Measurements from ENCODE around the gene ERGIC1.

Gene ERGIC1

DNA sequence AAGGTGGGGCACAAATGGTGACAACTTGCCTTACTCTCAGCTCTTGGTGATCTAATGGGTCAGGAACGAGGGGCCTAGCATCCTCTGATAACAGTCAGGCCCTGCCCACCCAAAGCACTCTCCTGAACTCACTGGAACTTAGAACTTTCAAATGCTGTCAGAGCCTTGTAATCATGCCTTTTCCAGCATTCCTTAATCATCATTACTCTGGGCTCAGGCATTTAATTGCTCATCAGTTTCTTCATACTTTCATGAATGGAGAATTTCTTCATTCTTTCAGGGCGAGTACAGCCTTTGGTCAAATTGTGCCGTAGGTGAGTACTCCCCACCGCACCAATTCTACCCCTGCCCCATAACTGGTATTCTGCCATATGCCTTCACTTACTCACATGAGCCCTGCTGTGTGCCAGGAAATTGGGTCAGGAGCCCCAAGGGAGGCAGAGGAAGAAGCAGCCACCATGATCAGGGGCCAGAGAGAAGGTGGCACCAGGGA is 32.8 kb upstream of the ERGIC1 start:
- DNase-seq (ENCODE audit: extremely low read depth, low read depth), result no peak
- TF ChIP-seq, protein P1, sequence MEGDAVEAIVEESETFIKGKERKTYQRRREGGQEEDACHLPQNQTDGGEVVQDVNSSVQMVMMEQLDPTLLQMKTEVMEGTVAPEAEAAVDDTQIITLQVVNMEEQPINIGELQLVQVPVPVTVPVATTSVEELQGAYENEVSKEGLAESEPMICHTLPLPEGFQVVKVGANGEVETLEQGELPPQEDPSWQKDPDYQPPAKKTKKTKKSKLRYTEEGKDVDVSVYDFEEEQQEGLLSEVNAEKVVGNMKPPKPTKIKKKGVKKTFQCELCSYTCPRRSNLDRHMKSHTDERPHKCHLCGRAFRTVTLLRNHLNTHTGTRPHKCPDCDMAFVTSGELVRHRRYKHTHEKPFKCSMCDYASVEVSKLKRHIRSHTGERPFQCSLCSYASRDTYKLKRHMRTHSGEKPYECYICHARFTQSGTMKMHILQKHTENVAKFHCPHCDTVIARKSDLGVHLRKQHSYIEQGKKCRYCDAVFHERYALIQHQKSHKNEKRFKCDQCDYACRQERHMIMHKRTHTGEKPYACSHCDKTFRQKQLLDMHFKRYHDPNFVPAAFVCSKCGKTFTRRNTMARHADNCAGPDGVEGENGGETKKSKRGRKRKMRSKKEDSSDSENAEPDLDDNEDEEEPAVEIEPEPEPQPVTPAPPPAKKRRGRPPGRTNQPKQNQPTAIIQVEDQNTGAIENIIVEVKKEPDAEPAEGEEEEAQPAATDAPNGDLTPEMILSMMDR (IDR thresholded peaks at IDR 0.05; ENCODE audit: low read depth, low read length, missing control alignments), result no peak
- H3K4me3 ChIP-seq (replicated peaks; ENCODE audit: low read depth, low read length), result no peak overlapping the region

DNA sequence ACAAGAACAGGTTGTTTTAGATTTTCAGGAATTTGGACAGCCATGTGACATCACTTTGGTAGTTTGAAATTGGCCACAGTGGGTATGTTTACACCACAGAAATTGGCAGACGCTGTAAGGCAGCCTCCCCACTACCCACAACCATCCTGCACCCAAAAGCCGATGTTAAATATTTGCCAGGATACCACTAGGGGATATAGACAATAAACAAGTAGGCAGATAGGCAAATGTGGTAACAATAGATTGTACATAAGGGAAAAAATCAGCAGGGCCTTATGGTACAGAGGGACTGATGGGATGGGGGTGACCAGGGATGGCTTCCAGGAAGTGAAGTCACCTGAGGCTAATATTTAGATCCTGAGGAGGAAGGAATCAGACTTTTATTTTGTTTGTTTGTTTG is 31.9 kb upstream of the ERGIC1 start:
- TF ChIP-seq, protein P1 (IDR thresholded peaks at IDR 0.05; ENCODE audit: low read depth, low read length, missing control alignments), result no peak
- no peak for DNase-seq (ENCODE audit: extremely low read depth, low read depth)
- H3K4me3 ChIP-seq (replicated peaks; ENCODE audit: low read depth, low read length), result no peak overlapping the region

DNA sequence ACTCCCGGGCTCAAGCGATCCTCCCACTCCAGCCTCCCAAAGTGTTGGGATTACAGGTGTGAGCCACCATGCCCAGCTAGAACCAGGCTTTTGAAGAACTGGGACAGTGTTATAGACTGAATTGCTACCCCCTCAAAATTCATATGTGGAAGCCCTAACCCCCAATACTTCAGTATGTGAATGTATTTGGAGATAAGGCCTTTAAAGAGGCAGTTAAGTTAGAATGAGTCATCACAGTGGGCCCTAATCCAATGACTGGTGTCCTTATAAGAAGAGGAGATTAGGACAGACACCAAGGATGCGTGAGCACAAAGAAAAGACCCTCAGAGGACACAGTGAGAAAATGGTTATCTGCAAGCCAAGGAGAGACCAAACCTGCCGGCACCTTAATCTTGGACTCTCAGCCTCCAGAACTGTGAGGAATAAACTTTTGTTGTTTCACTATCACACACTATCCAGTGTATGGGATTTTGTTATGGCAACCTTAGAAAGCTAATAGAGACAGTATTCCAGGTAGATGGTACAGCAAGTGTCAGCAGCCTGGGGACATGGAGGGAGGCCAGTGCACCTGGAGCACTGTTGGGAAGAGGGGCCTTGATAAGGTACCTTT is 31.4 kb upstream of the ERGIC1 start:
- TF ChIP-seq, protein P1 (IDR thresholded peaks at IDR 0.05; ENCODE audit: low read depth, low read length, missing control alignments), result no peak
- no peak for DNase-seq (ENCODE audit: extremely low read depth, low read depth)
- H3K4me3 ChIP-seq (replicated peaks; ENCODE audit: low read depth, low read length), result no peak overlapping the region

DNA sequence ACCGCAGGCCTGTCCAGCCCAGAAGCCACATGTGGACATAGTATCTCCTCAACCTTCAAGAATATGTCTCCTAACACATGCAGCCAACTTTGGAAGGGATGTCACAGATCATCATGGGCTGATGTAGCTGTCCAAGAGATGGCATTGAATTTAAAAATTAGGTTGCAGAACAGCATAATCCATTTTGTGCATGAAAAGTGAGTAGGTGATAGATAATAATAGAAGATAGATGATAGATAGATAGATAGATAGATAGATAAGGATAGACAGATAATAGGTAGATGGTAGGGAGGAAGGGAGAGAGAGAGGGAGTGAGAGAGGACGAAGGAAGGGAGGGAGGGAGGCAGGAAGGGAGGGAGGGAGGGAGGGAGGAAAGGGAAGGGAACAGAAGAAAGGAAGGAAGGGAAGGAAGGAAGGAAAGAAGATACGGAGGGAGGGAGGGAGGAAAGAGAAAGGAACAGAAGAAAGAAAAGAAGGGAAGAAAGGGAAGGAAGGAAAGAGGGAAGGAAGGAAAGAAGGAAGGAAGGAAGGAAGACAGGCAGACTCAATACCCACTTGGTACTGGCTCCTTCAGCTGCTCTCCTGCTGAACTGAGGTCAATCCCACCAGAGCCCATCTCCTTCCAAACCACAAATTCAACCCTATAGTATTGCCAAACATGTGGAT is 28.9 kb upstream of the ERGIC1 start:
- TF ChIP-seq, protein P1 (IDR thresholded peaks at IDR 0.05; ENCODE audit: low read depth, low read length, missing control alignments), result no peak
- no peak for DNase-seq (ENCODE audit: extremely low read depth, low read depth)
- H3K4me3 ChIP-seq (replicated peaks; ENCODE audit: low read depth, low read length), result no peak overlapping the region

DNA sequence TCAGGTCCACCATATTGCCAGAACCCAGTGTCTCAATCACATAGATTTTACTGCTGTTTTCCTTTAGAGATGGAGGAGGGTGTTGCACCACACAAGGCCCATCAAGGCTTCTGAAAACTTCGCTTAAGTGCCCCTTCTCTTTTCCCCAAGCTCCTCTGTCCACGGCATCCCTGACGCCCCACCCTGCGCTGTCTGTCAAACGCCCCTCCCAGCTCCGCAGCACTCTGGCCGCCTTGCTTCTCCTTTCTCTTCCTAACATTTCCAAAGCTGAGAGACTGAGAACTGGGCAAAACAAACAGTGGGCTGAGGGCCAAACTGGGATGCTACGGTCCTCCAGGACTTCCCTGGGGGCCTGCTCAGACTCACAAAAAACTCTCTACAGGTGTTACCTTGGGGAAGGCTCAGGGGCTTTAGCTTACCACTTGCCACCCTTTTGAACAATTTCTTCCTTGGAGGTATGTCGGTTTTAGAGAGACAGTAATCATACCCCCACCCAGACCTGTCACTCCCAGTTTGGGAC is 28.3 kb upstream of the ERGIC1 start:
- DNase-seq (ENCODE audit: extremely low read depth, low read depth), result no peak
- TF ChIP-seq, protein P1 (IDR thresholded peaks at IDR 0.05; ENCODE audit: low read depth, low read length, missing control alignments), result no peak
- no peak overlapping the region for H3K4me3 ChIP-seq (replicated peaks; ENCODE audit: low read depth, low read length)

DNA sequence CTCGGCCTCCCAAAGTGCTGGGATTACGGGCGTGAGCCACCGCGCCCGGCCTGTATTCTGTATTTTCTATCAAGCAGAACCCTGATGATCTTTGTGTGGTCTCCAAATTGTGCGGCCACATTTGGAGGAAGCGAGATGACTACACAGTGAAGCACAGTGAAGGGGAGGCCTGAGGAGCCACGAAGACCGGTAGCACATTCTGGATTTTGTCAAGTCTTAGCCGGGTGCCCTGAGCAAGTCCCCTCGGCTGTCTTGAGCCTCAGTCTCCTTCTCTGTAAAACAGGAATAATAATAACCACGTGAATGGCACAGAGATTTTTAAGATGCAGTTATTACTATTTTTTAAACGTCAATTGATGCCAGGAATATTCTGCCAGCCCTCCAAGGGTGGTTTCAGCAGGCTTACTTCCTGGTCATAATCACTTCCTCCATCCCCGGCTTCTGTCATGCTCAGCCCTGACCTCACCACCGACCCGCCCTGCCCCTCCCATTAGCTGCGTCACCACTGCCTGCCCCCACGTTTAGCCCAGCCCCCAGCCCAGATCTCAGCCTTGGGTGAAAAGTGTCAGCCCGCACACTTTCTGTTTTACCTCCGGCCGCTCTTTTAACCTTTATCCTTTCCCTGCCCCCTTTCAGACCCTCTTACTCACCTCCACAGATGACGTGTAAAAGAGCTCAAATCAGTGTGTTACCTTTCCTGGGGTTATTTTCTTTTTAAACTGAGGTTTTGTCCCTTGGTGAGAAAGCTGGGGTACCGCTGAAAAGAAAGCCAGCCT is 27.0 kb upstream of the ERGIC1 start:
- TF ChIP-seq, protein P1 (IDR thresholded peaks at IDR 0.05; ENCODE audit: low read depth, low read length, missing control alignments), result no peak
- no peak overlapping the region for H3K4me3 ChIP-seq (replicated peaks; ENCODE audit: low read depth, low read length)
- peak; percentile 55 for DNase-seq (ENCODE audit: extremely low read depth, low read depth)
